Measurements from ENCODE around the gene TRABD2B.

DNA sequence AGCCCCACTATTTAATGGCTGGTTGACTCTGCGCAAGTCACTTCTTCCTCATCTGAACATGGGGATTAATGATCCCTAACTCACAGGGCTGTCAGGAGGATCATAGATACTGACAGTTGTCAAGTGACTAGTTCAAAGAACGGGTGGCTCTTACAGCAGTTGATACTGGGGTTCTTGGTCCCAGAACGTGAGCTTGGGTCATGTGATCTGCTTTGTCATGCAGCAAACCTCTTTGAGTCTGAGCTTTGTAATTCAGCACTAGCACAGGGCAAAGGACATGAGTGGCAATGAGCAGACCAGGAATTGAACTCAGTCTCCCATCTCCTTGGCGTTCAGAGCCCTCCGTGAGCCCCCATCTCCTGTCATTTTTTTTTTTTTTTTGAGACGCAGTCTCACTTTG is 64.4 kb downstream of the TRABD2B start:
- TF ChIP-seq, protein P1, sequence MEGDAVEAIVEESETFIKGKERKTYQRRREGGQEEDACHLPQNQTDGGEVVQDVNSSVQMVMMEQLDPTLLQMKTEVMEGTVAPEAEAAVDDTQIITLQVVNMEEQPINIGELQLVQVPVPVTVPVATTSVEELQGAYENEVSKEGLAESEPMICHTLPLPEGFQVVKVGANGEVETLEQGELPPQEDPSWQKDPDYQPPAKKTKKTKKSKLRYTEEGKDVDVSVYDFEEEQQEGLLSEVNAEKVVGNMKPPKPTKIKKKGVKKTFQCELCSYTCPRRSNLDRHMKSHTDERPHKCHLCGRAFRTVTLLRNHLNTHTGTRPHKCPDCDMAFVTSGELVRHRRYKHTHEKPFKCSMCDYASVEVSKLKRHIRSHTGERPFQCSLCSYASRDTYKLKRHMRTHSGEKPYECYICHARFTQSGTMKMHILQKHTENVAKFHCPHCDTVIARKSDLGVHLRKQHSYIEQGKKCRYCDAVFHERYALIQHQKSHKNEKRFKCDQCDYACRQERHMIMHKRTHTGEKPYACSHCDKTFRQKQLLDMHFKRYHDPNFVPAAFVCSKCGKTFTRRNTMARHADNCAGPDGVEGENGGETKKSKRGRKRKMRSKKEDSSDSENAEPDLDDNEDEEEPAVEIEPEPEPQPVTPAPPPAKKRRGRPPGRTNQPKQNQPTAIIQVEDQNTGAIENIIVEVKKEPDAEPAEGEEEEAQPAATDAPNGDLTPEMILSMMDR (IDR thresholded peaks at IDR 0.05) = no peak
- TF ChIP-seq POLR2A (IDR thresholded peaks at IDR 0.05) = no peak
